GM06990 (cell line): Measurements from ENCODE around the gene POMC.
"Not testable (repeated sequence)": the region's sequence is repeated elsewhere in the genome, so short reads cannot be mapped to it uniquely, and the experiment has no call there.

Experiments
- DNase-seq: peaks from one replicate; pipeline ENCODE4 v3.0.0-alpha.2; 2011; ENCODE audit not compliant: insufficient read length; ENCODE audit errors: extremely low read depth
- H3K27me3 ChIP-seq: replicated peaks from 2 replicates; pipeline ENCODE4 v1.6.0; 2011; ENCODE audit warnings: low read length; ENCODE audit not compliant: control insufficient read depth, insufficient read depth
- H3K36me3 ChIP-seq: 2 replicates; pipeline ENCODE4 v1.5.1; 2011; ENCODE audit warnings: low read length; ENCODE audit not compliant: control insufficient read depth, insufficient read depth
- H3K4me3 ChIP-seq: replicated peaks from 2 replicates; pipeline ENCODE4 v1.5.1; 2011; ENCODE audit warnings: low read depth, mild to moderate bottlenecking, control low read depth, low read length
- TF ChIP-seq, protein P1 (sequence below): IDR thresholded peaks from 2 replicates; pipeline ENCODE4 v1.5.1; 2011; ENCODE audit warnings: low read length, control low read depth, mild to moderate bottlenecking, inconsistent platforms; ENCODE audit not compliant: insufficient read depth, poor library complexity, severe bottlenecking

The POMC gene

DNA sequence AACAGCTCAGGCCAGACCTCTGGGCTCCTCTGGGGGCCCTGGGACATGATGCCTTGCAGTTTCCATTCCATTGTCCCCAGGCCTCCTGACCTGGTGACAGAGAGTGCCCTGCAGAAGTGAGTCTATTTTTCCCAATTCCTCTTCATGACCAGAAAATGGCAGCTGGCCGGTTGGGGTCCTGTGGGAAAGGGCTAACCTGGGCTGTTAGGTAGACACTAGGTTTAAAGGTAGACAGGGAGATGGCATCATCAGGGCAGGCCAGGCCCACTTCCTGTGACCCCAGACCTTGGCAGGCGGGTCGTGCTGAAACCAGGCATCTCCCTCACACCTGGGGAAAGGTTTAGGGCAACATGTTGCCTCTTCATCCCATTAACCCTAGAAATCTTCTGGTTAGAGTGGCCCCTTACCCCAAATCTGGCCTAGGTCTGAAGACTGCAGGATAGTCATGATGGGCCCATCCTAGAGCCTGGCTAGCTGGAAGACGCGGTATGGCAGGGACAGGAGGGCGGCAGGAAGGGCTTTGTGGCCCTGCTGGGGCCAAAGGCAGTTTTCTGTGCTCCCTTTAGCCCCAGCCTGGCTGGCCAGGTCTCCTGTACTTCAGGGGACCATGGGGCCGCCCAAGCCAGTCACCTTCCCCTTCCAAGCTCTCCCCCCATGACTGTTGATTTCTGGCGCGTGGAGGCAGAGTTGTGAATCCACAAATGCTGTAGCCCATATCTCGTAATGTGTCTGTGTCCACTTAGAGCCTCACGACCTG, 10.1 kb downstream of the POMC start:
- TF ChIP-seq, protein P1, sequence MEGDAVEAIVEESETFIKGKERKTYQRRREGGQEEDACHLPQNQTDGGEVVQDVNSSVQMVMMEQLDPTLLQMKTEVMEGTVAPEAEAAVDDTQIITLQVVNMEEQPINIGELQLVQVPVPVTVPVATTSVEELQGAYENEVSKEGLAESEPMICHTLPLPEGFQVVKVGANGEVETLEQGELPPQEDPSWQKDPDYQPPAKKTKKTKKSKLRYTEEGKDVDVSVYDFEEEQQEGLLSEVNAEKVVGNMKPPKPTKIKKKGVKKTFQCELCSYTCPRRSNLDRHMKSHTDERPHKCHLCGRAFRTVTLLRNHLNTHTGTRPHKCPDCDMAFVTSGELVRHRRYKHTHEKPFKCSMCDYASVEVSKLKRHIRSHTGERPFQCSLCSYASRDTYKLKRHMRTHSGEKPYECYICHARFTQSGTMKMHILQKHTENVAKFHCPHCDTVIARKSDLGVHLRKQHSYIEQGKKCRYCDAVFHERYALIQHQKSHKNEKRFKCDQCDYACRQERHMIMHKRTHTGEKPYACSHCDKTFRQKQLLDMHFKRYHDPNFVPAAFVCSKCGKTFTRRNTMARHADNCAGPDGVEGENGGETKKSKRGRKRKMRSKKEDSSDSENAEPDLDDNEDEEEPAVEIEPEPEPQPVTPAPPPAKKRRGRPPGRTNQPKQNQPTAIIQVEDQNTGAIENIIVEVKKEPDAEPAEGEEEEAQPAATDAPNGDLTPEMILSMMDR: no peak
- H3K27me3 ChIP-seq: no peaks in the 10 kb centered on the region
- no peak for DNase-seq

GRCh38 chr2:25155401-25155800, 13.0 kb downstream of the POMC start:
- Histone ChIP-seq H3K36me3 (no peaks in the 10 kb centered on the region), H3K4me3 (no peak overlapping the region), H3K27me3 (no peaks in the 10 kb centered on the region)
- TF ChIP-seq, protein P1: no peak
- no peak for DNase-seq

More for the DNA sequence above, 10.1 kb downstream of the POMC start:
- Histone ChIP-seq H3K36me3 (no peaks in the 10 kb centered on the region), H3K4me3 (no peak overlapping the region)

DNA sequence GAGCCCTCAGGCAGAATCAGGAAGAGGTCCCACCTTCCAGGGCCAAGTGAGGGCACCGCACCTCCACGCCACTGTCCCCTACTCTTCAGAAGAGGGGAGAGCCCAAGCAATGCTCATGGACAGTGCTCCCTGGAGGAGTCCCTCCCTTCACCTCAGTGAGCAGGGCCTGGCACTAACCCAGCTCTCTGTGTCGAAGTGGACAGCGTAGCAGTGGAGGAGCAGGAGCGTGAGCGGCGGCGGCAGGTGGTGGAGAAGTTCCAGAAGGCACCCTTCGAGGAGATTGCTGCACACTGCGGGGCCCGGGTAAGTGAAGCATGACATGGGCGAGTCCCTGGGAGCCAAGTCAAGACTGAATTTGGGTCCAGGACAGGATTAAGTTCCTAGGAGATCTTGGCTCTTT, 16.7 kb downstream of the POMC start:
- Histone ChIP-seq H3K4me3 (no peak overlapping the region), H3K27me3 (no peaks in the 10 kb centered on the region), H3K36me3 (no peaks in the 10 kb centered on the region)
- DNase-seq: no peak
- TF ChIP-seq, protein P1: no peak

- not testable (repeated sequence) for H3K4me3 ChIP-seq, H3K27me3 ChIP-seq, DNase-seq, H3K36me3 ChIP-seq
Measured at GRCh38 chr2:25150993-25151392, 17.4 kb downstream of the POMC start.

DNA sequence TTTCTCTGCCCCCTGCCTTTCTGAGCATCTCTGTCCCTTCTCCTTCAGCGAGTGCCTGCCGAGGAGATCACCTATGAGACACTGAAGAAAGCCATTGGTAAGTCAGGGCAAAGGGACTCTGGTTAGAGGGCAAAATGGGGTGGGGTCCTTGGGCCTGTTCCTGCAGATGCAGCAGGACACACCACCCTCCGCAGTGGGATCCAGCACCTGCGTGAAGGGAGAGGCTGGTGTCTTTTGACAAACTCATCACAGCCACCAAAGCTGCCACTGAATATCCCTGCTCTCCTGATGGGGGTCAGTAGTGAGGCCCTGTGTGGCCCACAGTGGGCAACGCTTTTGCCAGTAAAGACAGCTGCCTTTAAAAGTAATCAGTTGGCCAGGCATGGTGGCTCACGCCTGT, 18.7 kb downstream of the POMC start:
- TF ChIP-seq, protein P1: no peak
- no peak for DNase-seq
- H3K36me3 ChIP-seq: no peaks in the 10 kb centered on the region
- no peak overlapping the region for H3K4me3 ChIP-seq
- H3K27me3 ChIP-seq: no peaks in the 10 kb centered on the region

DNA sequence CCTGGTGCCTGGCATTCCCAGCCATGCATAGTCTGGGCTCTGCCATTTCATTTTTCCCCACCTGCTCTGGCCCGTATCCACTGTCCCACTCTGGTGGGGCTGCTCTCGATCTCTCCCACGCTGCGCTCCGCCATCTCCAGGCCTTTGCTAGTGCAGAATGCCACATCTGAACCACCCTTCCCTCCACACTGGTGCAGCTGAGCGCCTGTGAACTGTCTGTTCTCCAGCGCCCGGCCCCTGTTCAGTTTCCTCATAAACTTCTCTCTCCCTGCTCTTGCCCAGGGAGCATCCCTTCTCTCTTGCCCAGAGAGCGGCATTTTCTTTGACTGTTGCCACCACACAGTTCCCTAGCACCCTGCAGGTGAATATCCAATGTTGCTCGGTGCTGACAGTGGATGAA, 21.5 kb downstream of the POMC start:
- no peaks in the 10 kb centered on the region for H3K27me3 ChIP-seq
- TF ChIP-seq, protein P1: no peak
- no peak for DNase-seq
- no peaks in the 10 kb centered on the region for H3K36me3 ChIP-seq
- no peak overlapping the region for H3K4me3 ChIP-seq
